ENCODE measurements around the gene HNRNPDL.

- TF ChIP-seq EZH2 (IDR thresholded peaks at IDR 0.05; ENCODE audit: insufficient read depth, poor library complexity, severe bottlenecking) (no peak), EZH2phosphoT487 (IDR thresholded peaks at IDR 0.05; ENCODE audit: insufficient read depth, low read depth) (no peak)
These were observed 54.2 kb downstream of the HNRNPDL start for GRCh38 chr4:82376109-82376508.

Data from GM23248 (cell line).